Large intestine (tissue), 3 donors: ENCODE results near the gene ATP5MG. TPM values are rescaled to one million over a fixed set of nuclear protein-coding genes. Genes with fewer than 3 reads are reported as not detected.
A peak's percentile ranks its signal among the peaks of the same experiment; 100 is the strongest.

ENCODE experiments used
- DNase-seq, 2 donors: peaks; one replicate each; pipeline versions ENCODE4 v3.0.0 to v3.0.0-alpha.2; 2013
- H3K27ac ChIP-seq: one replicate; pipeline ENCODE4 v1.5.1; 2013; ENCODE audit warnings: low read length
- H3K27me3 ChIP-seq: 2 replicates; pipeline ENCODE4 v1.6.1; 2013; ENCODE audit warnings: low read length; ENCODE audit not compliant: control insufficient read depth, insufficient read depth
- H3K36me3 ChIP-seq: 2 replicates; pipeline ENCODE4 v1.6.1; 2013; ENCODE audit warnings: low read length; ENCODE audit not compliant: control insufficient read depth, insufficient read depth
- H3K4me1 ChIP-seq: one replicate; pipeline ENCODE4 v1.6.1; 2013; ENCODE audit warnings: low read length; ENCODE audit not compliant: control insufficient read depth, insufficient read depth
- H3K4me3 ChIP-seq: one replicate; pipeline ENCODE4 v1.5.1; 2013; ENCODE audit warnings: low read length
- H3K9me3 ChIP-seq: one replicate; pipeline ENCODE4 v1.6.1; 2013; ENCODE audit warnings: mild to moderate bottlenecking, low read depth, low read length, moderate library complexity; ENCODE audit not compliant: control insufficient read depth
- WGBS: methylation state at CpG from one replicate; pipeline ENCODE4 v1.1.5; 2013; ENCODE audit warnings: low lambda C conversion rate; ENCODE audit not compliant: insufficient coverage; 5-methylcytosine and 5-hydroxymethylcytosine counted together
- polyA plus RNA-seq: library from polyadenylated mRNA; unstranded; fragments of 120-200 nt; gene quantifications from one replicate; pipeline ENCODE4 v1.2.1, GENCODE V29; 2013

ATP5MG gene
- polyA plus RNA-seq, 1 donor: 285 TPM

GRCh38 chr11:118430956-118431355 is 29.6 kb downstream of the ATP5MG start:
- H3K9me3 ChIP-seq: no peaks in the 10 kb centered on the region
- no peak overlapping the region for H3K4me3 ChIP-seq
- 40% methylated on average over 1 of the region's 2 CpGs for WGBS
- H3K27me3 ChIP-seq: no peaks in the 10 kb centered on the region
- H3K27ac ChIP-seq: no peak overlapping the region
- no peak for DNase-seq
- H3K36me3 ChIP-seq: no peaks in the 10 kb centered on the region
- peaks cover 3% of the 10 kb centered on the region for H3K4me1 ChIP-seq

GRCh38 chr11:118434123-118434552 is 32.7 kb downstream of the ATP5MG start:
- Histone ChIP-seq H3K9me3 (no peaks in the 10 kb centered on the region), H3K4me1 (peaks cover 9% of the 10 kb centered on the region), H3K27me3 (no peaks in the 10 kb centered on the region), H3K36me3 (no peaks in the 10 kb centered on the region), H3K27ac (no peak overlapping the region), H3K4me3 (peak overlapping the region; percentile 75)
- 0% methylated on average over 3 of the region's 9 CpGs for WGBS
- peak in 1 of 2 donors; percentile 4 for DNase-seq

GRCh38 chr11:118434553-118435289 is 33.3 kb downstream of the ATP5MG start:
- Histone ChIP-seq H3K4me1 (peaks cover 12% of the 10 kb centered on the region), H3K27me3 (no peaks in the 10 kb centered on the region), H3K36me3 (no peaks in the 10 kb centered on the region), H3K27ac (peak overlapping the region; percentile 86), H3K4me3 (peak overlapping the region; percentile 75), H3K9me3 (no peaks in the 10 kb centered on the region)
- DNase-seq: peak; percentile 8 to 55
- 13% methylated on average over 3 of the region's 39 CpGs for WGBS

- Histone ChIP-seq H3K9me3 (no peaks in the 10 kb centered on the region), H3K36me3 (no peaks in the 10 kb centered on the region), H3K27ac (peak overlapping the region; percentile 86), H3K4me3 (peak overlapping the region; percentile 75), H3K27me3 (no peaks in the 10 kb centered on the region), H3K4me1 (peaks cover 18% of the 10 kb centered on the region)
- no CpG with 5 or more reads among the region's 34 CpGs for whole genome bisulfite sequencing
- peak; percentile 33 to 68 for DNase-seq
These were observed 34.0 kb downstream of the ATP5MG start for GRCh38 chr11:118435290-118435892.

GRCh38 chr11:118435893-118436624 is 34.7 kb downstream of the ATP5MG start, which contains the start of gene KMT2A:
Gene KMT2A (plus strand): TSS chr11:118436492. CDS start chr11:118436513, 21 bp downstream.
- no CpG with 5 or more reads among the region's 83 CpGs for WGBS
- Histone ChIP-seq H3K27me3 (no peaks in the 10 kb centered on the region), H3K4me3 (peak within 1 kb of the TSS; percentile 96), H3K36me3 (no peaks in the 10 kb centered on the region), H3K4me1 (peaks cover 18% of the 10 kb centered on the region), H3K27ac (peak within 1 kb of the TSS; percentile 86), H3K9me3 (no peaks in the 10 kb centered on the region)
- DNase-seq: peak; percentile 97 to 99

GRCh38 chr11:118436639-118437207 is 35.3 kb downstream of the ATP5MG start:
- WGBS: no CpG with 5 or more reads among the region's 55 CpGs
- H3K4me1 ChIP-seq: peaks cover 18% of the 10 kb centered on the region
- no peaks in the 10 kb centered on the region for H3K36me3 ChIP-seq
- H3K27me3 ChIP-seq: no peaks in the 10 kb centered on the region
- peak in 1 of 2 donors; percentile 1 for DNase-seq
- no peaks in the 10 kb centered on the region for H3K9me3 ChIP-seq
- H3K4me3 ChIP-seq: peak overlapping the region; percentile 96
- peak overlapping the region; percentile 66 for H3K27ac ChIP-seq

GRCh38 chr11:118437208-118438125 is 36.1 kb downstream of the ATP5MG start:
- no peaks in the 10 kb centered on the region for H3K36me3 ChIP-seq
- H3K4me3 ChIP-seq: peak overlapping the region; percentile 96
- H3K9me3 ChIP-seq: no peaks in the 10 kb centered on the region
- H3K4me1 ChIP-seq: peaks cover 20% of the 10 kb centered on the region
- peak overlapping the region; percentile 66 for H3K27ac ChIP-seq
- DNase-seq: peak; percentile 35 to 65
- H3K27me3 ChIP-seq: no peaks in the 10 kb centered on the region
- 0% methylated on average over 1 of the region's 28 CpGs for WGBS

- Histone ChIP-seq H3K27me3 (no peaks in the 10 kb centered on the region), H3K36me3 (no peaks in the 10 kb centered on the region), H3K9me3 (no peaks in the 10 kb centered on the region), H3K27ac (peak overlapping the region; percentile 66), H3K4me3 (peak overlapping the region; percentile 96), H3K4me1 (peaks cover 23% of the 10 kb centered on the region)
- DNase-seq: peak; percentile 67 to 84
- WGBS: 0% methylated on average over 4 of the region's 14 CpGs
These were observed 37.0 kb downstream of the ATP5MG start for GRCh38 chr11:118438314-118438931.

- Histone ChIP-seq H3K36me3 (no peaks in the 10 kb centered on the region), H3K9me3 (no peaks in the 10 kb centered on the region), H3K27me3 (no peaks in the 10 kb centered on the region), H3K4me1 (peaks cover 22% of the 10 kb centered on the region), H3K4me3 (no peak overlapping the region), H3K27ac (no peak overlapping the region)
- no peak for DNase-seq
These were observed 38.2 kb downstream of the ATP5MG start for GRCh38 chr11:118439646-118440045.
